Hepatocyte (in vitro differentiated cells): ENCODE data around the gene STRBP.

Experiments used
- EZH2 ChIP-seq: fragments of 200-600 bp; sonication (generic); IDR thresholded peaks from 2 replicates; pipeline ENCODE4 v1.6.1; 2016; ENCODE audit warnings: antibody characterized with exemption, mild to moderate bottlenecking, borderline replicate concordance
- EZH2phosphoT487 ChIP-seq: fragments of 200-600 bp; sonication (generic); IDR thresholded peaks from one replicate; pipeline ENCODE4 v1.6.1; 2018; ENCODE audit warnings: antibody characterized with exemption, mild to moderate bottlenecking, low read depth, moderate library complexity; ENCODE audit not compliant: unreplicated experiment, severe bottlenecking
- TF ChIP-seq, protein P1 (sequence below): fragments of 200-600 bp; sonication (generic); IDR thresholded peaks from 2 replicates; pipeline ENCODE4 v1.5.1; 2016; ENCODE audit warnings: antibody characterized with exemption, mild to moderate bottlenecking; ENCODE audit not compliant: poor library complexity

GRCh38 chr9:123260340-123260739 is 8.0 kb downstream of the STRBP start:
- TF ChIP-seq, protein P1, sequence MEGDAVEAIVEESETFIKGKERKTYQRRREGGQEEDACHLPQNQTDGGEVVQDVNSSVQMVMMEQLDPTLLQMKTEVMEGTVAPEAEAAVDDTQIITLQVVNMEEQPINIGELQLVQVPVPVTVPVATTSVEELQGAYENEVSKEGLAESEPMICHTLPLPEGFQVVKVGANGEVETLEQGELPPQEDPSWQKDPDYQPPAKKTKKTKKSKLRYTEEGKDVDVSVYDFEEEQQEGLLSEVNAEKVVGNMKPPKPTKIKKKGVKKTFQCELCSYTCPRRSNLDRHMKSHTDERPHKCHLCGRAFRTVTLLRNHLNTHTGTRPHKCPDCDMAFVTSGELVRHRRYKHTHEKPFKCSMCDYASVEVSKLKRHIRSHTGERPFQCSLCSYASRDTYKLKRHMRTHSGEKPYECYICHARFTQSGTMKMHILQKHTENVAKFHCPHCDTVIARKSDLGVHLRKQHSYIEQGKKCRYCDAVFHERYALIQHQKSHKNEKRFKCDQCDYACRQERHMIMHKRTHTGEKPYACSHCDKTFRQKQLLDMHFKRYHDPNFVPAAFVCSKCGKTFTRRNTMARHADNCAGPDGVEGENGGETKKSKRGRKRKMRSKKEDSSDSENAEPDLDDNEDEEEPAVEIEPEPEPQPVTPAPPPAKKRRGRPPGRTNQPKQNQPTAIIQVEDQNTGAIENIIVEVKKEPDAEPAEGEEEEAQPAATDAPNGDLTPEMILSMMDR: no peak
- no peak for TF ChIP-seq EZH2
- TF ChIP-seq EZH2phosphoT487: peak; percentile 90
